Measurements from ENCODE around the gene SPINK1. TPM values are rescaled to one million over a fixed set of nuclear protein-coding genes. Genes with fewer than 3 reads are reported as not detected.

The SPINK1 gene, protein sequence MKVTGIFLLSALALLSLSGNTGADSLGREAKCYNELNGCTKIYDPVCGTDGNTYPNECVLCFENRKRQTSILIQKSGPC
- not detected for polyA plus RNA-seq (2012; ENCODE audit: insufficient read length, low read depth)

DNA sequence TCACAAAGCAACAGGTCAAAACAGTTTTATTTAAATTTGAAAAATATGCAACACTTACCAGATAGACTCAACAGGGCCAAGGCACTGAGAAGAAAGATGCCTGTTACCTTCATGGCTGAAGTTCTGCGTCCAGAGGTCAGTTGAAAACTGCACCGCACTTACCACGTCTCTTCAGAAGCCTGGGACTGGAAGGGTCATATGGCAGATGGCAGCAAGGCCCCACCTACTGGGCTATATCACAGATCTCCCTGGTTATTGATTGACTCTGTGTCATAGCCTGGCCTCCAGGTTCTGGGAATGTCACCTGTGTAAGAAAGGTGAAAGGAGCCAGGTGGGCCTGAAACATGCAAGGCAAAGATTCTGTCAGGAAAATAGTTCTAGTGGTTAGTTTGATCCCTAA, at the start of gene SPINK1:
Gene SPINK1 (minus strand): TSS at position 207 of the 400 bp plus-strand sequence. CDS start 94 bp downstream, at position 113.
- TF ChIP-seq, protein P1, sequence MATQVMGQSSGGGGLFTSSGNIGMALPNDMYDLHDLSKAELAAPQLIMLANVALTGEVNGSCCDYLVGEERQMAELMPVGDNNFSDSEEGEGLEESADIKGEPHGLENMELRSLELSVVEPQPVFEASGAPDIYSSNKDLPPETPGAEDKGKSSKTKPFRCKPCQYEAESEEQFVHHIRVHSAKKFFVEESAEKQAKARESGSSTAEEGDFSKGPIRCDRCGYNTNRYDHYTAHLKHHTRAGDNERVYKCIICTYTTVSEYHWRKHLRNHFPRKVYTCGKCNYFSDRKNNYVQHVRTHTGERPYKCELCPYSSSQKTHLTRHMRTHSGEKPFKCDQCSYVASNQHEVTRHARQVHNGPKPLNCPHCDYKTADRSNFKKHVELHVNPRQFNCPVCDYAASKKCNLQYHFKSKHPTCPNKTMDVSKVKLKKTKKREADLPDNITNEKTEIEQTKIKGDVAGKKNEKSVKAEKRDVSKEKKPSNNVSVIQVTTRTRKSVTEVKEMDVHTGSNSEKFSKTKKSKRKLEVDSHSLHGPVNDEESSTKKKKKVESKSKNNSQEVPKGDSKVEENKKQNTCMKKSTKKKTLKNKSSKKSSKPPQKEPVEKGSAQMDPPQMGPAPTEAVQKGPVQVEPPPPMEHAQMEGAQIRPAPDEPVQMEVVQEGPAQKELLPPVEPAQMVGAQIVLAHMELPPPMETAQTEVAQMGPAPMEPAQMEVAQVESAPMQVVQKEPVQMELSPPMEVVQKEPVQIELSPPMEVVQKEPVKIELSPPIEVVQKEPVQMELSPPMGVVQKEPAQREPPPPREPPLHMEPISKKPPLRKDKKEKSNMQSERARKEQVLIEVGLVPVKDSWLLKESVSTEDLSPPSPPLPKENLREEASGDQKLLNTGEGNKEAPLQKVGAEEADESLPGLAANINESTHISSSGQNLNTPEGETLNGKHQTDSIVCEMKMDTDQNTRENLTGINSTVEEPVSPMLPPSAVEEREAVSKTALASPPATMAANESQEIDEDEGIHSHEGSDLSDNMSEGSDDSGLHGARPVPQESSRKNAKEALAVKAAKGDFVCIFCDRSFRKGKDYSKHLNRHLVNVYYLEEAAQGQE (IDR thresholded peaks at IDR 0.05; ENCODE audit: insufficient read depth in 1 of 2, low read depth in 2 of 2, low read length in 2 of 2), result no peak
- no peak for TF ChIP-seq TAF1 (IDR thresholded peaks at IDR 0.05; ENCODE audit: borderline replicate concordance, insufficient read depth, low read length)
- no peak for TF ChIP-seq SIN3A (IDR thresholded peaks at IDR 0.05; ENCODE audit: borderline replicate concordance, insufficient read depth, low read length)
- TF ChIP-seq POLR2AphosphoS5 (IDR thresholded peaks at IDR 0.05; ENCODE audit: low read depth, low read length), result no peak
- no peak for TF ChIP-seq FOXP2 (optimal IDR thresholded peaks at IDR 0.05; ENCODE audit: borderline replicate concordance, extremely low read depth, extremely low read length, insufficient read depth)

DNA sequence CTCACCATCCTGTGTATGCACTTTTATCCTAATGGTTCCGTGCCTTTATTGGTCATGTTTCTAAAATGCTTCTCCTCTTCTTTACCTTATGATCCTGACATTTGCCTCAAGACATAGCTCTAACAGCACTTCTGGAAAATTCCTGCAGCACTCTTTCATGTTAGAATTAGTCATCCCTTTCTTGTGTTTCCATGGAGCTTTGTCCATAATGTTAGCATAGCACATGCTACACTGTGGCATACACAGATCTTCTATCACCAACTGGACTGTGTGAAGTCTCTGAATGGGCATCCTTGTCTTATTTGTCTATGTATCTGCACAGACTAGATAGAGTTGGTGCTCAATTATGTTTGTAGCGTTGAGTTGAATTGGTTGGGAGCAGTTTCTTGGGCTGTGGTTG, 49.0 kb upstream of the SPINK1 start:
- TF ChIP-seq POLR2AphosphoS5 (IDR thresholded peaks at IDR 0.05; ENCODE audit: low read depth, low read length) (no peak), SIN3A (IDR thresholded peaks at IDR 0.05; ENCODE audit: borderline replicate concordance, insufficient read depth, low read length) (no peak), TAF1 (IDR thresholded peaks at IDR 0.05; ENCODE audit: borderline replicate concordance, insufficient read depth, low read length) (no peak), FOXP2 (optimal IDR thresholded peaks at IDR 0.05; ENCODE audit: borderline replicate concordance, extremely low read depth, extremely low read length, insufficient read depth) (no peak)
- TF ChIP-seq, protein P1 (IDR thresholded peaks at IDR 0.05; ENCODE audit: insufficient read depth in 1 of 2, low read depth in 2 of 2, low read length in 2 of 2), result no peak

DNA sequence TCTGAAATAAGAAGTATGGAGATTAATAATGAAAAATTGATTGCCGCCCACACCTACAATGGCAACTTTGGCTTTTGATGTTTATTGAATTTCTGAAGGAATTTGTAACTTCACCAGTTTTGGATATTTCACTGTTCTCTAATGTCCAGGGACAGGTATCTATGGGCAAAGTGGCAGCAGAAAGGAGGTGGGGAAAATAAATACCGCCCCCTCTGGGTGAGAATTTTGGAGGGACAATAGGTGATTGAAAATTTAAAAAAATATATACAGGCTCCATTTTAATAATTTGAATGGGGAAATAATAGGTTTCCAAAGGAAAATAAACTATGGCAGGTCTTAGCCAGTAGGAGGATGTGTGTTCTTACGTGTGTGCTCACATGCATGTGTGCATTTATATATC, 48.3 kb upstream of the SPINK1 start:
- TF ChIP-seq, protein P1 (IDR thresholded peaks at IDR 0.05; ENCODE audit: insufficient read depth in 1 of 2, low read depth in 2 of 2, low read length in 2 of 2), result no peak
- no peak for TF ChIP-seq SIN3A (IDR thresholded peaks at IDR 0.05; ENCODE audit: borderline replicate concordance, insufficient read depth, low read length)

DNA sequence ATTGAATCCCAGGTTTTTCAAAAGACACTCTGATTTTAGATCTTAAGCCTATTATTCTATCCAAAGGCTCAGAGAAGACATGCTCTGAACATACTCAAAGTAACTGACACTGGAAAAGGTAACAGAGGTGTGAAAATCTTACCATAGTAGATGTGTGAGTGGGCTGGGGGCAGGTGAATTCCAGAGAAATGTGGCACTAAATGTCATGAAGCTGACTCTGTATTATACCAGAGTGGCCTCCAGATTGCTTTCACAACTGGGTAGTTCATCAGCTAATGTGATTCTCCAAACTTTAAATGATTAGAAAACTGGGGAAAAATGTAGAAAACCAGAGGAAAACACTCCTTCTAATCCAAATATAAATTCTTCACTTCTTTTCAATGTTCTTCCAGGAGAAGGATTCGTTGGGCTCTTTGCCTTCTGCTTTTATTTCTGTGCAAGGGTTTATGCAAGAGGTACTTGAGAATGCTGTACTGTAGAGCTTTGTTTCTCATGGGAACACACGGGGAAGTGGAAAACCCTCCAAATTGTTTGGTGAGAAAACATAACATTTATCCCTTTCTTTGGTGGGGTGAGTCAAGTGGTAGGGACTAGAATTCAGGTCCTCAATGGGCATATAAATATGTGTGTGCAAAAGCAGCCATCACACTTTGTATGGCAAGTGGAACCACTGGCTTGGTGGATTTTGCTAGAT, 46.7 kb upstream of the SPINK1 start, which contains the start of gene SCGB3A2:
Gene SCGB3A2 (plus strand): TSS at position 646 of the 694 bp plus-strand sequence. CDS start 93 bp downstream, outside the sequence.
- TF ChIP-seq POLR2AphosphoS5 (IDR thresholded peaks at IDR 0.05; ENCODE audit: low read depth, low read length) (no peak), TAF1 (IDR thresholded peaks at IDR 0.05; ENCODE audit: borderline replicate concordance, insufficient read depth, low read length) (no peak), SIN3A (IDR thresholded peaks at IDR 0.05; ENCODE audit: borderline replicate concordance, insufficient read depth, low read length) (no peak)

DNA sequence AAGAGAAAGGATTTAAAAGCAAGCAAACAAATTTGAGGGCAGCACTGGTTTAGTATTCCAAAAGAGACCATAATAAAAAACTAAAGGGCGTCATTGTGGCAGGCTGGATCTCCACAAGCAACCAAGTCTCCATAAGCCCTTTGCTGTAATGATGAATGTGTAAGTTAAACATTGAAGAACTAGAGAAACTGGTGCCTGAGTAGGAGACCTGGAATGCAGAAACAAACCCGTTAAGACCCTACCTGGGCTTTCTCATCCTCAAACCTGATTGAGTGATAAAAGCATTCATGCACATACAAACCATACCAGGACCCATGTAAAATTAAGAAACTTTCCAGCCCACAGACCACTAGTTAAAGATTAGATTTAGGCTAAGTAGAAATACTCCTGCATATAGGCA, 45.2 kb upstream of the SPINK1 start:
- no peak for TF ChIP-seq FOXP2 (optimal IDR thresholded peaks at IDR 0.05; ENCODE audit: borderline replicate concordance, extremely low read depth, extremely low read length, insufficient read depth)
- no peak for TF ChIP-seq POLR2AphosphoS5 (IDR thresholded peaks at IDR 0.05; ENCODE audit: low read depth, low read length)
- no peak for TF ChIP-seq TAF1 (IDR thresholded peaks at IDR 0.05; ENCODE audit: borderline replicate concordance, insufficient read depth, low read length)
- no peak for TF ChIP-seq SIN3A (IDR thresholded peaks at IDR 0.05; ENCODE audit: borderline replicate concordance, insufficient read depth, low read length)
- TF ChIP-seq, protein P1 (IDR thresholded peaks at IDR 0.05; ENCODE audit: insufficient read depth in 1 of 2, low read depth in 2 of 2, low read length in 2 of 2), result no peak
